K562 (cell line): ENCODE data around the gene GNRH2. TPM values are rescaled to one million over a fixed set of nuclear protein-coding genes. Genes with fewer than 3 reads are reported as not detected.

Experiments
- ATAC-seq: fragments of 200-7000 bp; cut with Tn5 transposase; 3 replicates; pipeline ENCODE4 v1.9.1; 2020; ENCODE audit warnings: moderate library complexity
- BruUV-seq: library from RNA; stranded (reverse); fragments of 400-500 nt; replicated peaks from 2 replicates; lab custom pipeline; 2021; lab: Mats Ljungman, UMichigan
- CTCF ChIA-PET: fragments of 300-600 bp; formaldehyde crosslinking; extraction: SDS; loops from one replicate; lab custom pipeline; 2021; ENCODE audit warnings: low intra/inter-chr PET ratio; lab: Yijun Ruan, JAX
- POLR2A ChIA-PET: fragments of 300-600, 350-650 bp; sonication (Branson Sonifier 250); formaldehyde crosslinking; extraction: SDS; loops from one replicate; lab custom pipeline; 2021; ENCODE audit warnings: antibody characterized with exemption, inconsistent platforms; lab: Yijun Ruan, JAX
- DNase-seq, 4 experiments: peaks; one replicate each; pipeline versions ENCODE4 v3.0.0 to v3.0.0-alpha.2; 2011 to 2018; ENCODE audit warnings: low spot score in 3 of 4, mixed read lengths in 3 of 4; ENCODE audit errors: extremely low read depth in 1 of 4
- FAIRE-seq: peaks from 2 replicates; lab custom pipeline; 2011; peaks lifted over from hg19 to GRCh38; lab: Jason Lieb, UNC
- H2AFZ ChIP-seq: 2 replicates; pipeline ENCODE4 v1.6.0; 2011; ENCODE audit warnings: low read depth, low read length, control low read depth, inconsistent platforms
- H3K27ac ChIP-seq: fragments of 200-600 bp; 3 replicates; pipeline ENCODE4 v1.8.0; 2011; ENCODE audit warnings: low read depth, mild to moderate bottlenecking, control low read depth, inconsistent platforms, low read length, moderate library complexity, mixed read lengths; ENCODE audit errors: extremely low read depth
- H3K27me3 ChIP-seq, 2 experiments: fragments of 300-600 bp in 1 of 2; 2 replicates in 1 of 2; 3 replicates in 1 of 2; pipeline versions ENCODE4 v1.6.0 to v1.8.0; 2011; ENCODE audit warnings: inconsistent platforms in 2 of 2, low read length in 2 of 2, mild to moderate bottlenecking in 1 of 2, mixed read lengths in 1 of 2, moderate library complexity in 1 of 2; ENCODE audit not compliant: control insufficient read depth in 2 of 2, insufficient read depth in 2 of 2
- H3K36me3 ChIP-seq: fragments of 300-600 bp; 3 replicates; pipeline ENCODE4 v1.8.0; 2011; ENCODE audit warnings: mild to moderate bottlenecking, low read length, inconsistent platforms; ENCODE audit not compliant: control insufficient read depth, insufficient read depth
- H3K4me1 ChIP-seq, 2 experiments: fragments of 200-600 bp in 1 of 2; replicated peaks in 1 of 2; 2 replicates in 1 of 2; 3 replicates in 1 of 2; pipeline versions ENCODE4 v1.5.1 to v1.8.0; 2011; ENCODE audit warnings: inconsistent platforms in 2 of 2, low read length in 2 of 2, mild to moderate bottlenecking in 1 of 2, mixed read lengths in 1 of 2, moderate library complexity in 1 of 2; ENCODE audit not compliant: control insufficient read depth in 2 of 2, insufficient read depth in 2 of 2
- H3K4me2 ChIP-seq: 2 replicates; pipeline ENCODE4 v1.6.1; 2011; ENCODE audit warnings: low read length, control low read depth, inconsistent platforms, mixed read lengths; ENCODE audit not compliant: insufficient read depth
- H3K4me3 ChIP-seq: fragments of 200-600 bp; sonication (generic), shearing (Covaris generic); 2 replicates; pipeline ENCODE4 v1.5.1; 2016; ENCODE audit warnings: control low read depth, inconsistent platforms
- H3K79me2 ChIP-seq: fragments of 200-600 bp; 3 replicates; pipeline ENCODE4 v1.8.0; 2011; ENCODE audit warnings: low read length, inconsistent platforms; ENCODE audit not compliant: control insufficient read depth, insufficient read depth
- H3K9ac ChIP-seq, 2 experiments: 2 replicates each; pipeline versions ENCODE4 v1.6.0 to v1.6.1; 2011; ENCODE audit warnings: low read depth in 2 of 2, low read length in 2 of 2, control low read depth in 1 of 2, inconsistent platforms in 1 of 2, mild to moderate bottlenecking in 1 of 2, mixed read lengths in 1 of 2; ENCODE audit not compliant: insufficient read depth in 1 of 2
- H3K9me1 ChIP-seq: one replicate; pipeline ENCODE4 v1.6.0; 2011; ENCODE audit warnings: inconsistent platforms, mild to moderate bottlenecking, low read length, moderate library complexity; ENCODE audit not compliant: control insufficient read depth, insufficient read depth
- H3K9me3 ChIP-seq: replicated peaks from 2 replicates; pipeline ENCODE4 v1.5.1; 2011; ENCODE audit warnings: low read depth, low read length, inconsistent platforms; ENCODE audit not compliant: control insufficient read depth, insufficient read depth
- H4K20me1 ChIP-seq: replicated peaks from 2 replicates; pipeline ENCODE4 v1.6.1; 2011; ENCODE audit warnings: low read length, inconsistent platforms, mixed read lengths; ENCODE audit not compliant: control insufficient read depth, insufficient read depth
- ARID1B ChIP-seq: fragments of 450-650 bp; IDR thresholded peaks from 2 replicates; pipeline ENCODE4 v1.6.1; 2016; ENCODE audit warnings: antibody characterized with exemption, mild to moderate bottlenecking, inconsistent platforms
- ATF6 ChIP-seq: sonication (generic); formaldehyde crosslinking; IDR thresholded peaks from 2 replicates; pipeline ENCODE4 v1.4.0; 2020; ENCODE audit warnings: mild to moderate bottlenecking, missing genetic modification reagents
- BHLHE40 ChIP-seq: IDR thresholded peaks from 2 replicates; pipeline ENCODE4 v1.6.1; 2011; ENCODE audit warnings: low read length, improper control_type of control experiment
- CTBP1 ChIP-seq: fragments of 450-650 bp; IDR thresholded peaks from 2 replicates; pipeline ENCODE4 v1.6.1; 2016; ENCODE audit warnings: borderline replicate concordance
- EGR1 ChIP-seq: fragments of 450-650 bp; conservative IDR thresholded peaks from 2 replicates; pipeline ENCODE4 v1.6.1; 2017; ENCODE audit warnings: mild to moderate bottlenecking
- HNRNPL ChIP-seq: fragments of 200-400 bp; formaldehyde crosslinking; IDR thresholded peaks from 2 replicates; pipeline ENCODE4 v1.6.1; 2017; ENCODE audit warnings: low read depth, mild to moderate bottlenecking, low read length
- TCF3 ChIP-seq: sonication (generic); formaldehyde crosslinking; IDR thresholded peaks from 2 replicates; pipeline ENCODE4 v1.4.0; 2020; ENCODE audit warnings: mild to moderate bottlenecking, missing genetic modification reagents
- ZBTB34 ChIP-seq: fragments of 250-450 bp; sonication (Bioruptor Pico); IDR thresholded peaks from 2 replicates; pipeline ENCODE4 v1.8.0; 2021; ENCODE audit warnings: mild to moderate bottlenecking, moderate library complexity
- WGBS: fragments of 100-300 bp; shearing (Covaris generic); methylation state at CpG from one replicate; pipeline ENCODE4 v1.1.6; 2016; ENCODE audit warnings: low coverage, mixed read lengths; ENCODE audit not compliant: insufficient coverage; ENCODE audit errors: missing lambda C conversion rate; 5-methylcytosine and 5-hydroxymethylcytosine counted together
- in situ Hi-C: fragments of 300-500 bp; cut with MboI; formaldehyde crosslinking; loops from 4 replicates; pipeline ENCODE4 v1.15.0; 2018; ENCODE audit warnings: inconsistent platforms, mixed read lengths
- intact Hi-C: fragments of 100-400 bp; cut with micrococcal nuclease; formaldehyde crosslinking; loops from 2 replicates; pipeline ENCODE4 v1.14.2; 2022
- polyA plus RNA-seq, 8 experiments: library from polyadenylated mRNA; depleted of rRNA in 4 of 8; stranded (reverse) in 5 of 8; unstranded in 3 of 8; fragments of >200 nt; fragmentation: Nextera tagmentation in 2 of 8; fragmentation: Illumina TruSeq in 1 of 8; extraction: Ambion mirVana in 2 of 8; extraction: Trizol in 1 of 8; gene quantifications; 2 replicates each; pipeline versions ENCODE4 v1.2.1 to v1.2.3, GENCODE V29; 2011 to 2014; ENCODE audit warnings: inconsistent platforms in 1 of 8, missing spikeins in 1 of 8
- total RNA-seq, 7 experiments: library from RNA; depleted of rRNA in 6 of 7; stranded (reverse); fragments of >200 nt in 6 of 7; fragmentation: Illumina TruSeq in 2 of 7; extraction: Trizol in 2 of 7; gene quantifications; 2 replicates each; pipeline versions ENCODE4 v1.2.1 to v1.2.3, GENCODE V29; 2011 to 2021; ENCODE audit warnings: low replicate concordance in 1 of 7
- TF ChIP-seq, protein P1 (sequence below): sonication (generic); formaldehyde crosslinking; IDR thresholded peaks from 2 replicates; pipeline ENCODE4 v1.9.0; 2022; ENCODE audit warnings: mild to moderate bottlenecking, missing genetic modification reagents

The GNRH2 gene
- total and polyA plus RNA-seq, 9 of the 15 experiments (the other 6 are each of a cell fraction or from before 2014, with no cell fraction given): 0.11 to 0.50 (median 0.24) TPM; not detected in 5

- WGBS: 19% methylated on average over 7 of the region's 10 CpGs
- no peaks in the 10 kb centered on the region for H3K9me3 ChIP-seq
- H4K20me1 ChIP-seq: no peaks in the 10 kb centered on the region
- ChIA-PET CTCF (no interaction called here), POLR2A (interaction anchor here (0.7 kb wide), 1 partner anchor 201 kb away, joined by 3 read pairs; no protein-coding TSS in a partner anchor)
- H3K4me2 ChIP-seq: no peak overlapping the region
- TF ChIP-seq BHLHE40: peak; percentile 55
- TF ChIP-seq, protein P1, sequence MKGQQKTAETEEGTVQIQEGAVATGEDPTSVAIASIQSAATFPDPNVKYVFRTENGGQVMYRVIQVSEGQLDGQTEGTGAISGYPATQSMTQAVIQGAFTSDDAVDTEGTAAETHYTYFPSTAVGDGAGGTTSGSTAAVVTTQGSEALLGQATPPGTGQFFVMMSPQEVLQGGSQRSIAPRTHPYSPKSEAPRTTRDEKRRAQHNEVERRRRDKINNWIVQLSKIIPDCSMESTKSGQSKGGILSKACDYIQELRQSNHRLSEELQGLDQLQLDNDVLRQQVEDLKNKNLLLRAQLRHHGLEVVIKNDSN: peak; percentile 46; the same call in 1 of the 2 replicates
- peak; percentile 13; the same call in 1 of the 2 replicates for TF ChIP-seq CTBP1
- no peak for TF ChIP-seq ATF6
- no peak for TF ChIP-seq ZBTB34 (CRISPR knock-in tag)
- TF ChIP-seq TCF3: peak; percentile 43
- TF ChIP-seq EGR1: no peak
- TF ChIP-seq HNRNPL: no peak
- TF ChIP-seq ARID1B: peak; percentile 37; the same call in 1 of the 2 replicates
- H3K9me1 ChIP-seq: no peaks in the 10 kb centered on the region
- H3K27ac ChIP-seq: no peak overlapping the region
- H3K27me3 ChIP-seq: no peaks in the 10 kb centered on the region
- peaks cover 10 to 23% of the 10 kb centered on the region in 2 experiments; a peak in 4 of 5 replicates for H3K4me1 ChIP-seq
- FAIRE-seq: no peak
- in situ Hi-C loops (no loop called here), intact Hi-C loops (no loop called here)
- BruUV-seq: no TSS peak
- no peak for ATAC-seq
- no peaks in the 10 kb centered on the region for H3K79me2 ChIP-seq
- H2AFZ ChIP-seq: peak overlapping the region; percentile 59
- H3K36me3 ChIP-seq: no peaks in the 10 kb centered on the region
- no peak overlapping the region for H3K4me3 ChIP-seq
- DNase-seq: no peak
- H3K9ac ChIP-seq: peak overlapping the region in 1 of 2 experiments; percentile 6; a peak in 1 of 4 replicates
Measured at GRCh38 chr20:3093861-3094361, 50.5 kb downstream of the GNRH2 start.
